Raji (cell line): ENCODE measurements around the gene MMP8.

Experiments
- POLR2A ChIP-seq: IDR thresholded peaks from 2 replicates; pipeline ENCODE4 v1.6.1; 2011; ENCODE audit warnings: low read depth, low read length, control low read depth; ENCODE audit not compliant: insufficient read depth

The MMP8 gene

GRCh38 chr11:102733232-102733875 lies 8.6 kb upstream of the MMP8 start:
- TF ChIP-seq POLR2A: no peak

- no peak for TF ChIP-seq POLR2A
Observed at GRCh38 chr11:102729849-102730815, 5.4 kb upstream of the MMP8 start.

GRCh38 chr11:102727890-102728289 lies 3.1 kb upstream of the MMP8 start:
- TF ChIP-seq POLR2A: no peak

- no peak for TF ChIP-seq POLR2A
Observed at GRCh38 chr11:102722821-102723220, 1.9 kb downstream of the MMP8 start.

GRCh38 chr11:102719620-102720277 lies 5.0 kb downstream of the MMP8 start:
- TF ChIP-seq POLR2A: no peak

GRCh38 chr11:102717280-102717679 lies 7.5 kb downstream of the MMP8 start:
- TF ChIP-seq POLR2A: no peak

GRCh38 chr11:102716527-102716926 lies 8.2 kb downstream of the MMP8 start:
- TF ChIP-seq POLR2A: no peak

GRCh38 chr11:102712137-102712536 lies 12.6 kb downstream of the MMP8 start:
- TF ChIP-seq POLR2A: no peak

GRCh38 chr11:102709201-102709945 lies 15.4 kb downstream of the MMP8 start:
- TF ChIP-seq POLR2A: no peak

- no peak for TF ChIP-seq POLR2A
Observed at GRCh38 chr11:102708654-102709053, 16.1 kb downstream of the MMP8 start.

GRCh38 chr11:102705626-102706025 lies 19.1 kb downstream of the MMP8 start, which contains the start of gene MMP27:
MMP27 (minus strand) TSS chr11:102705769; CDS start chr11:102705714, 55 bp downstream.
- TF ChIP-seq POLR2A: no peak

- TF ChIP-seq POLR2A: no peak
Observed at GRCh38 chr11:102704841-102705240, 19.9 kb downstream of the MMP8 start.

- TF ChIP-seq POLR2A: no peak
Observed at GRCh38 chr11:102703826-102704493, 20.8 kb downstream of the MMP8 start.

GRCh38 chr11:102695201-102695600 lies 29.6 kb downstream of the MMP8 start:
- no peak for TF ChIP-seq POLR2A
